Kidney (tissue), 14 donors: ENCODE measurements around the gene SGIP1. TPM values are rescaled to one million over a fixed set of nuclear protein-coding genes. Genes with fewer than 3 reads are reported as not detected.
A peak's percentile ranks its signal among the peaks of the same experiment; 100 is the strongest.

Experiments used
- DNase-seq, 5 donors: peaks; one replicate each; pipeline ENCODE4 v3.0.0-alpha.2; 2013 to 2020
- FAIRE-seq: peaks from 2 replicates; lab custom pipeline; 2012; peaks lifted over from hg19 to GRCh38; lab: Jason Lieb, UNC
- H3K27ac ChIP-seq, 2 donors: one replicate each; pipeline ENCODE4 v1.7.0; 2013; ENCODE audit warnings: low read depth in 2 of 2, low read length in 2 of 2, inconsistent platforms in 1 of 2
- H3K27me3 ChIP-seq: one replicate; pipeline ENCODE4 v1.7.1; 2013; ENCODE audit warnings: low read length, inconsistent platforms; ENCODE audit not compliant: control insufficient read depth, insufficient read depth
- H3K36me3 ChIP-seq, 3 donors: one replicate each; pipeline versions ENCODE4 v1.7.0 to v1.7.1; 2013; ENCODE audit warnings: low read length in 3 of 3, control low read depth in 1 of 3, inconsistent platforms in 1 of 3; ENCODE audit not compliant: insufficient read depth in 3 of 3, control insufficient read depth in 2 of 3
- H3K4me1 ChIP-seq, 3 donors: one replicate each; pipeline versions ENCODE4 v1.7.0 to v1.7.1; 2013; ENCODE audit warnings: low read length in 3 of 3, inconsistent platforms in 1 of 3, low read depth in 1 of 3; ENCODE audit not compliant: control insufficient read depth in 2 of 3, insufficient read depth in 2 of 3
- H3K4me3 ChIP-seq, 3 donors: one replicate each; pipeline versions ENCODE4 v1.7.0 to v1.8.1; 2013; ENCODE audit warnings: low read length in 3 of 3, control low read depth in 1 of 3, inconsistent platforms in 1 of 3
- H3K9ac ChIP-seq, 3 donors: one replicate each; pipeline versions ENCODE4 v1.7.0 to v1.7.1; 2013; ENCODE audit warnings: low read length in 3 of 3, control low read depth in 1 of 3, inconsistent platforms in 1 of 3
- H3K9me3 ChIP-seq, 3 donors: one replicate each; pipeline versions ENCODE4 v1.7.0 to v1.7.1; 2013; ENCODE audit warnings: low read length in 3 of 3, control low read depth in 1 of 3, inconsistent platforms in 1 of 3; ENCODE audit not compliant: control insufficient read depth in 2 of 3, insufficient read depth in 1 of 3
- intact Hi-C: fragments of 100-400 bp; cut with DNase I; formaldehyde crosslinking; loops from one replicate; pipeline ENCODE4 v1.11.1; 2022
- polyA plus RNA-seq: library from polyadenylated mRNA; stranded (reverse); fragments of 350-450 nt; fragmentation: Illumina TruSeq; extraction: RNeasy Lipid Tissue Mini Kit (QIAGEN cat#74804); gene quantifications from one replicate; pipeline ENCODE4 v1.2.3, GENCODE V29; 2014; ENCODE audit warnings: low read depth, low replicate concordance; ENCODE audit not compliant: insufficient read depth
- total RNA-seq: library from RNA; stranded (reverse); fragmentation: NEBNext Ultra II Directional; extraction: Animal tissue kit (Norgen Biotek cat#: 25700); gene quantifications from one replicate; pipeline ENCODE4 v1.2.1, GENCODE V29; 2021
- TF ChIP-seq, protein P1 (sequence below): IDR thresholded peaks from 3 replicates; pipeline ENCODE4 v1.5.1; 2012; ENCODE audit warnings: mild to moderate bottlenecking, moderate library complexity, borderline replicate concordance; ENCODE audit not compliant: insufficient read depth; ENCODE audit errors: extremely low read depth
- donor health status: control.
- donor health status: control.
- donor health status: control.
- donor health status: control.
- donor health status: control.
- donor health status: DM: yes; HTN: yes; CAD: no.
- donor health status: Normal renal cell carcinoma (clear cell type).

The SGIP1 gene
- total and polyA plus RNA-seq, 2 donors from 2014 or later = 8.3 to 11.2 TPM

DNA sequence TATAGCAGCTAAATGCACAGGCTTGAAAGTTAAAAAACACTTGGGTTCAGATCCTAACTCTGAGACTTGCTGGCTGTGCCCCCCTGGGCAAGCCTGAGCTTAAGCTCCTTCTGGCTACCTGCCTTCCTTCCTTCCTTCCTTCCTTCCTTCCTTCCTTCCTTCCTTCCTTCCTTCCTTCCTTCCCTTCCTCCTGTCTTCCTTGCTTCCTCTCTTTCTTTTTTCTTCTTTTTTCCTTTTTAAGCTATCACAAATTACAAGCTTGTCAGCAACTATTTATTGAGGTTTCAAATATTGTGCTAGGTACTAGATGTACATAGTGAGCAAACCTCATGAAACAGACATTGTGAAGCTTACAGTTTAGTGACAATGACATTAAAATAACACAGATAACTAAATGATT lies 15.1 kb downstream of the SGIP1 start:
- Histone ChIP-seq H3K9me3 (no peaks in the 10 kb centered on the region), H3K4me1 (peaks cover 0 to under 1% (median 0%) of the 10 kb centered on the region in 3 donors), H3K27me3 (no peaks in the 10 kb centered on the region), H3K36me3 (no peaks in the 10 kb centered on the region), H3K27ac (no peak overlapping the region), H3K9ac (no peak overlapping the region), H3K4me3 (no peak overlapping the region)
- no peak for DNase-seq
- intact Hi-C loops = no loop called here
- no peak for FAIRE-seq
- TF ChIP-seq, protein P1, sequence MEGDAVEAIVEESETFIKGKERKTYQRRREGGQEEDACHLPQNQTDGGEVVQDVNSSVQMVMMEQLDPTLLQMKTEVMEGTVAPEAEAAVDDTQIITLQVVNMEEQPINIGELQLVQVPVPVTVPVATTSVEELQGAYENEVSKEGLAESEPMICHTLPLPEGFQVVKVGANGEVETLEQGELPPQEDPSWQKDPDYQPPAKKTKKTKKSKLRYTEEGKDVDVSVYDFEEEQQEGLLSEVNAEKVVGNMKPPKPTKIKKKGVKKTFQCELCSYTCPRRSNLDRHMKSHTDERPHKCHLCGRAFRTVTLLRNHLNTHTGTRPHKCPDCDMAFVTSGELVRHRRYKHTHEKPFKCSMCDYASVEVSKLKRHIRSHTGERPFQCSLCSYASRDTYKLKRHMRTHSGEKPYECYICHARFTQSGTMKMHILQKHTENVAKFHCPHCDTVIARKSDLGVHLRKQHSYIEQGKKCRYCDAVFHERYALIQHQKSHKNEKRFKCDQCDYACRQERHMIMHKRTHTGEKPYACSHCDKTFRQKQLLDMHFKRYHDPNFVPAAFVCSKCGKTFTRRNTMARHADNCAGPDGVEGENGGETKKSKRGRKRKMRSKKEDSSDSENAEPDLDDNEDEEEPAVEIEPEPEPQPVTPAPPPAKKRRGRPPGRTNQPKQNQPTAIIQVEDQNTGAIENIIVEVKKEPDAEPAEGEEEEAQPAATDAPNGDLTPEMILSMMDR = no peak

DNA sequence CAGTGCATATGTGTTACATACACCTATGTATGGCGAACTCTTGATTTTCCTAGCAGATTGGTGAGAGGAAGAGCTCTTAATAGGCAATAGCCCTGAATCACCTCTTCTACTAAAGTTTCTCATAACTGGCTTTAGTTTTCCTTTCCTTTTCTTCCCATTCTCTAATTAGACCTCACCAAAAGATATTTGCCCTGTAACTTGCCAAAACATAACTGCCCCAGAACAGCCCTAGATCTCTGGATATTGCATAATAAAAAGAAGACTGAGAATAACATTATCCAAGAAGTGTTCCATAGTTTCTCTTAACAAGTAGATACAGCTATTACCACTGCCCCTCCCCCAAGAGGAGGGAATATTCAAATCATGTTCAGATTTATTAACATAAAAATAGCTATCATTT lies 16.3 kb downstream of the SGIP1 start:
- H3K9me3 ChIP-seq = no peaks in the 10 kb centered on the region
- no peak for DNase-seq
- H3K4me1 ChIP-seq = no peaks in the 10 kb centered on the region
- intact Hi-C loops = no loop called here
- no peak overlapping the region for H3K27ac ChIP-seq
- H3K27me3 ChIP-seq = no peaks in the 10 kb centered on the region
- no peak overlapping the region for H3K4me3 ChIP-seq
- no peak for FAIRE-seq
- no peak overlapping the region for H3K9ac ChIP-seq
- H3K36me3 ChIP-seq = no peaks in the 10 kb centered on the region
- TF ChIP-seq, protein P1 = no peak

DNA sequence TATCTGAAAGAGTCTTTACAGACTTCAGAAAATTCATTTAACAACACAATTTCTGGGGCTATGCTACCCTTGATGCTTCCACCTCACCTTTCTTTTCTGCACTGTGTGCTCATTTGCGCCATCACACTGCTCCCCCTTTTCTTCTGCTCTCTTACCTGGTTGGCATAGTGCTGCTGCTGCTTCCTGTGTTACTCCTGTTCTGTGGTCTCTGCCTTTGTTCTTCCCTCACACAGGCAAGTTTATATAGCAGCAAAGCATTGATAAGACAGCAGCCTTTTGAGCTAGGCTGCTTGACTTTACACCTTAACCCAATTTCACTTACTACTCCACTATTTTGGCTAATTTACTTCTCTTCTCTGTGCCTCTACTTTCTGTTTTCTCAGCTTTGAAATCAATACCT lies 18.3 kb downstream of the SGIP1 start:
- H3K27me3 ChIP-seq = no peaks in the 10 kb centered on the region
- H3K9ac ChIP-seq = no peak overlapping the region
- intact Hi-C loops = no loop called here
- no peak overlapping the region for H3K4me3 ChIP-seq
- DNase-seq (no peak), FAIRE-seq (no peak)
- no peaks in the 10 kb centered on the region for H3K9me3 ChIP-seq
- no peaks in the 10 kb centered on the region for H3K4me1 ChIP-seq
- TF ChIP-seq, protein P1 = no peak
- no peaks in the 10 kb centered on the region for H3K36me3 ChIP-seq
- no peak overlapping the region for H3K27ac ChIP-seq

DNA sequence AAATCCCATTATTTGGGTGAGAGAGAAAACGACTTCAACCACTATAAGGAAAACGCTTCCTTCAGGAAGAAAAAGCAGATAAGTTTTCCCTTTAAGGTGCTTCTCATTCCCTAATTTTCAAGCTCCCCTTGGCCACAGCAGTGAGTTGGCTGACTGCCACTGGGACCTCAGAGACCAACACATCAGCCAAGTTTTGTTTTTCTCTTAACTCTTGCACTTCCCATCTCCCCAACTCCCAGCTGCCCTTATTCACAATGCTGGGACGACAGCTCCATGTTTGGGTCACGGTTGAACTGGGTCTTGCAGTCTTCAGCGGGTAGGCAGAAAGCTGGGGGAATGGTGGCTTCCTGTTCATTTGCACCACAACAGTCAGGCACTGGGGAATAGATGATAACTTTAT lies 18.9 kb downstream of the SGIP1 start:
- H3K27me3 ChIP-seq = no peaks in the 10 kb centered on the region

More for the DNA sequence above, 18.9 kb downstream of the SGIP1 start:
- DNase-seq = peak in 4 of 5 donors; percentile 35 to 80 (median 61)
- no peaks in the 10 kb centered on the region for H3K9me3 ChIP-seq
- no peaks in the 10 kb centered on the region for H3K36me3 ChIP-seq
- TF ChIP-seq, protein P1 = no peak
- intact Hi-C loops = no loop called here
- peaks cover 0 to under 1% (median 0%) of the 10 kb centered on the region in 3 donors for H3K4me1 ChIP-seq
- no peak overlapping the region for H3K27ac ChIP-seq
- H3K9ac ChIP-seq = no peak overlapping the region
- no peak overlapping the region for H3K4me3 ChIP-seq
- no peak for FAIRE-seq
